Activated CD4-positive, alpha-beta T cell treated with anti-CD3 and anti-CD28 coated beads for 24 hours (primary cell): ENCODE measurements around the gene CTAG2.
"Not testable (repeated sequence)": the region's sequence is repeated elsewhere in the genome, so short reads cannot be mapped to it uniquely, and the experiment has no call there.

Source experiments
- DNase-seq, 2 donors: peaks; one replicate each; pipeline ENCODE4 v3.0.0-alpha.2; 2020; ENCODE audit warnings: low read depth in 2 of 2

The CTAG2 gene

GRCh38 chrX:154648931-154649330 lies 4.4 kb downstream of the CTAG2 start:
- no peak for DNase-seq

- not testable (repeated sequence) for DNase-seq
These were observed 7.5 kb downstream of the CTAG2 start for GRCh38 chrX:154645745-154646378.

GRCh38 chrX:154643708-154644107 lies 9.7 kb downstream of the CTAG2 start:
- not testable (repeated sequence) for DNase-seq

GRCh38 chrX:154641740-154642139 lies 11.6 kb downstream of the CTAG2 start:
- not testable (repeated sequence) for DNase-seq

- DNase-seq: not testable (repeated sequence)
These were observed 19.7 kb downstream of the CTAG2 start for GRCh38 chrX:154633661-154634060.

- not testable (repeated sequence) for DNase-seq
These were observed 22.4 kb downstream of the CTAG2 start for GRCh38 chrX:154630949-154631348.

GRCh38 chrX:154628960-154629359 lies 24.4 kb downstream of the CTAG2 start:
- not testable (repeated sequence) for DNase-seq

GRCh38 chrX:154620767-154621414 lies 32.5 kb downstream of the CTAG2 start:
- not testable (repeated sequence) for DNase-seq

- DNase-seq: not testable (repeated sequence)
These were observed 34.2 kb downstream of the CTAG2 start, which contains the start of gene CTAG1B for GRCh38 chrX:154619182-154619581. Gene CTAG1B (minus strand): TSS chrX:154619282. CDS start chrX:154619218, 64 bp downstream.

- not testable (repeated sequence) for DNase-seq
These were observed 39.8 kb downstream of the CTAG2 start for GRCh38 chrX:154613586-154613985.

- DNase-seq: not testable (repeated sequence)
These were observed 42.2 kb downstream of the CTAG2 start for GRCh38 chrX:154611146-154611545.

GRCh38 chrX:154608823-154609222 lies 44.6 kb downstream of the CTAG2 start:
- not testable (repeated sequence) for DNase-seq

GRCh38 chrX:154607976-154608375 lies 45.4 kb downstream of the CTAG2 start:
- not testable (repeated sequence) for DNase-seq

- no peak for DNase-seq
These were observed 46.0 kb downstream of the CTAG2 start for GRCh38 chrX:154607370-154607769.

GRCh38 chrX:154605566-154605965 lies 47.8 kb downstream of the CTAG2 start:
- DNase-seq: no peak

GRCh38 chrX:154603438-154604430 lies 49.6 kb downstream of the CTAG2 start:
- DNase-seq: no peak

GRCh38 chrX:154602766-154603437 lies 50.5 kb downstream of the CTAG2 start:
- DNase-seq: no peak

- DNase-seq: no peak
These were observed 51.2 kb downstream of the CTAG2 start for GRCh38 chrX:154602226-154602625.
